Lower leg skin (tissue), 4 donors: ENCODE measurements around the gene TUSC7. TPM values are rescaled to one million over a fixed set of nuclear protein-coding genes. Genes with fewer than 3 reads are reported as not detected.

Experiments
- DNase-seq, 2 donors: peaks; one replicate each; pipeline ENCODE4 v3.0.0-alpha.2; 2019; ENCODE audit warnings: low spot score in 2 of 2
- H3K4me3 ChIP-seq: fragments of 200-600 bp; sonication (generic); 2 replicates; pipeline ENCODE4 v1.5.1; 2017; ENCODE audit warnings: mild to moderate bottlenecking, low read depth; ENCODE audit not compliant: poor library complexity, severe bottlenecking
- POLR2A ChIP-seq, 2 donors: fragments of 450-650 bp; IDR thresholded peaks; one replicate each; pipeline ENCODE4 v1.6.1; 2016 to 2017; ENCODE audit warnings: antibody characterized with exemption in 2 of 2, mild to moderate bottlenecking in 1 of 2, moderate library complexity in 1 of 2
- WGBS, 2 donors: methylation state at CpG; one replicate each; pipeline ENCODE4 v1.1.5; 2018; 5-methylcytosine and 5-hydroxymethylcytosine counted together
- intact Hi-C: fragments of 100-400 bp; cut with DNase I; formaldehyde crosslinking; loops from one replicate; pipeline ENCODE4 v1.15.0; 2023; ENCODE audit warnings: low total_unique reads
- total RNA-seq, 4 donors: library from RNA; depleted of rRNA; stranded (reverse); fragments of >200 nt; gene quantifications; one replicate each; pipeline ENCODE4 v1.1.0, GENCODE V29; 2016
- TF ChIP-seq, protein P1 (sequence below), 3 donors: fragments of 450-650 bp; IDR thresholded peaks; one replicate each; pipeline ENCODE4 v1.5.1; 2016; ENCODE audit warnings: antibody characterized with exemption in 3 of 3, mild to moderate bottlenecking in 3 of 3, moderate library complexity in 2 of 3

The TUSC7 gene
- total RNA-seq, 4 donors from 2014 or later: not detected

DNA sequence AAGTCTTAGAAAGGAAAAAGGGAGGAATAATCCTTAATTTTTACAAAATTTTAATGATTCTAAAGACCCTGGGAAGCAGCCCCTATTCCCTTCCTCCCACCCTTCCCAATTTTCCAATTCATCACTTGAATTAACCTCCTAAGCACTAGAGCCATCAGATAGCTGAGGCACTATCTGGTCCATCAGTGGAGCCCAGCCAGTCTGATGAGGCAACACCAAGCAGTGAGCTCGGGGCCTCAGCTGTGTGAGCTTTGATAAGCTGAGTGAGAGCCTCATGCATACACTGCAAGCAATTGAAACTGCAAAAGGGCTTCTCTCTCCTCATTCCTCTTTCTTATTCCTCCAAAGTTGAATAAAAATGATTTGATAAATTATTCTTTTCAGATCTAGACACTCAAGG, 31.9 kb downstream of the TUSC7 start:
- no peak overlapping the region for H3K4me3 ChIP-seq
- no peak for DNase-seq
- 33 to 43% methylated on average over 1 of the region's 1 CpG for WGBS, 2 donors
- TF ChIP-seq POLR2A (IDR thresholded peaks at IDR 0.05): no peak
- TF ChIP-seq, protein P1, sequence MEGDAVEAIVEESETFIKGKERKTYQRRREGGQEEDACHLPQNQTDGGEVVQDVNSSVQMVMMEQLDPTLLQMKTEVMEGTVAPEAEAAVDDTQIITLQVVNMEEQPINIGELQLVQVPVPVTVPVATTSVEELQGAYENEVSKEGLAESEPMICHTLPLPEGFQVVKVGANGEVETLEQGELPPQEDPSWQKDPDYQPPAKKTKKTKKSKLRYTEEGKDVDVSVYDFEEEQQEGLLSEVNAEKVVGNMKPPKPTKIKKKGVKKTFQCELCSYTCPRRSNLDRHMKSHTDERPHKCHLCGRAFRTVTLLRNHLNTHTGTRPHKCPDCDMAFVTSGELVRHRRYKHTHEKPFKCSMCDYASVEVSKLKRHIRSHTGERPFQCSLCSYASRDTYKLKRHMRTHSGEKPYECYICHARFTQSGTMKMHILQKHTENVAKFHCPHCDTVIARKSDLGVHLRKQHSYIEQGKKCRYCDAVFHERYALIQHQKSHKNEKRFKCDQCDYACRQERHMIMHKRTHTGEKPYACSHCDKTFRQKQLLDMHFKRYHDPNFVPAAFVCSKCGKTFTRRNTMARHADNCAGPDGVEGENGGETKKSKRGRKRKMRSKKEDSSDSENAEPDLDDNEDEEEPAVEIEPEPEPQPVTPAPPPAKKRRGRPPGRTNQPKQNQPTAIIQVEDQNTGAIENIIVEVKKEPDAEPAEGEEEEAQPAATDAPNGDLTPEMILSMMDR (IDR thresholded peaks at IDR 0.05): no peak
- intact Hi-C loops: no loop called here

DNA sequence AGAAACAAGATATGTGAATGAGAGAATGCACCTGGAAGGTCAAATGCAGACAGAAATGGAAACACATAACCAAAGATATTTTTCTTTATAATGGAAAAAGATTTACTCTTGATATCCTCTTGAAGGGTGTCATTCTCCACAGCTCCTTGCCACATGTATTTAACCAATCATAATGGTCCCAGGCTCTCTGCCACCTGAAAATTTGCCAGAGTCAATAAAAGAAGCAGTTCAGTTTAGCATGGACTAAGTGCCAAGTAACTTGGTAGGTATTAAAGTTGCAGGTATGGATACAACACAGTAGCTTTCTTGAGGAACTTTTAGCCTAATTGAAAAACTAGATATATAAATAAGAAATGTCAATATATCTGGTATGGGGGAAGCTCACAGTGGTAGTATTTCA, 33.5 kb downstream of the TUSC7 start:
- no peak for DNase-seq

DNA sequence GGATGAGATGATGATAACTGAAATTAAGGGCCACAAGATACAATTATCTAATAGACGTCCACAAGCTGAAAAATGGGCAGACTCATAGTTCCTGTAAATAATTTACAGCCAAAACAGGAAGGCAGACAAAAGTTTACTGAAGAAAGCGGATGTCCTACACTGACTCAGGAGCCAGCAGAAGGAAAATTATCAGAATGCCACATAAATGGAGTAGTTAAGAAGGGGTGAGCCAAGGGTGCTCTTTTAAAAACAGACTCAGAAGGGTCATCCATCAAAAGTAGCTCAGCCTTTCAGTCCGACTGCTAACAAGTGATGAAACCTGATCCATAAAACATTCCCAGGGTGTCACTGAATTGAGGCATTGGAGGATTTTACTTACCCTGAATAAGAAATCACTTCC, 39.8 kb downstream of the TUSC7 start:
- intact Hi-C loops: no loop called here
- H3K4me3 ChIP-seq: no peak overlapping the region
- TF ChIP-seq POLR2A (IDR thresholded peaks at IDR 0.05): no peak
- TF ChIP-seq, protein P1 (IDR thresholded peaks at IDR 0.05): no peak
- DNase-seq: no peak
- 12 to 24% methylated on average over 3 of the region's 3 CpGs for WGBS, 2 donors

More for the DNA sequence above, 33.5 kb downstream of the TUSC7 start:
- TF ChIP-seq POLR2A (IDR thresholded peaks at IDR 0.05): no peak
- TF ChIP-seq, protein P1 (IDR thresholded peaks at IDR 0.05): no peak
- no peak overlapping the region for H3K4me3 ChIP-seq
- intact Hi-C loops: no loop called here

DNA sequence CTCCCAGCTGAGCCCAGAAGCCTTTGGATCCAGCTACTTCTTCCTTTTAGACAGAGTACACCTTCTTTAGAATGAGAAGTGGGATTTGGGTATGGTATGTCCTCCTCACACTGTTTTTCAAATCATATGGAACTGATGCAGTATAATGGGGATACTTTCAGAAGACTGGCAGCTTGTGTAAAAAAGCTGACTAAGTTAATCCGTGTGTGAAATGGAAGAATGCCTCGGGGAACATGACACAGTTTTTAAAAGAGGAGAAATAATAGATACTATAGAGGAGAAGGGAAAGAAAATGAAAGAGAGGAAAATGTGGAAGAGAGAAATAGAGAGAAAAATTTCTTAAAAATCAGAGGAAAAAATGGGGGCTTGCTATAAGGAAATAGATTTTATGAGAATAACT, 47.7 kb downstream of the TUSC7 start:
- intact Hi-C loops: no loop called here
- 19 to 28% methylated on average over 2 of the region's 2 CpGs for WGBS, 2 donors
- DNase-seq: no peak
- no peak for TF ChIP-seq POLR2A (IDR thresholded peaks at IDR 0.05)
- TF ChIP-seq, protein P1 (IDR thresholded peaks at IDR 0.05): no peak
- H3K4me3 ChIP-seq: no peak overlapping the region

DNA sequence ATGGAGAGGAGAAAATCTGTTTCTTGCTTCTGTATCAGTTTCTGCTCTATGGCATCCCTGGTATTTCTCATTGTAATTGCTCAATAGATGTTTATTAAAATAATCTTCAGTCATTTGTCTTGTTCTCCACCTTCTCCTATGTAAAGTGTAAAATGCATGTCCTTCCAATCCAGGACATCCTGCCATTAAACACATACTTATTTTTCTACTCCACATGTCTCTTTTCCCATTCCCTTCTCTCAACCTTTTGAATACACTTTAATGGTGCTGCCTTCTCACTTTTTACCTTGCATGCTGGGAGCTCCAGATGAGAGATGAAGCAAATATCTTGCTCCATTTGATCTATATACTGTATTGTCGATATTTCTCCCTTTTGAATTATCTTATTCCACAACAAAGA, 49.7 kb downstream of the TUSC7 start:
- no peak for TF ChIP-seq POLR2A (IDR thresholded peaks at IDR 0.05)
- TF ChIP-seq, protein P1 (IDR thresholded peaks at IDR 0.05): no peak
- no peak for DNase-seq
- intact Hi-C loops: no loop called here

More for the DNA sequence above, 49.7 kb downstream of the TUSC7 start:
- no peak overlapping the region for H3K4me3 ChIP-seq
- WGBS, 2 donors: 82 to 84% methylated on average over 1 of the region's 1 CpG
